Cardiac muscle cell (in vitro differentiated cells and primary cell): Measurements from ENCODE around the gene ALX3. TPM values are rescaled to one million over a fixed set of nuclear protein-coding genes. Genes with fewer than 3 reads are reported as not detected.

Experiments used
- DNase-seq, 2 donors: peaks; one replicate each; pipeline versions ENCODE4 v3.0.0 to v3.0.0-alpha.2; 2010 to 2017; ENCODE audit warnings: low read depth in 1 of 2, low spot score in 1 of 2
- H3K27ac ChIP-seq: fragments of 200-600 bp; sonication (generic); 2 replicates; pipeline ENCODE4 v1.5.1; 2016
- H3K27me3 ChIP-seq: fragments of 200-600 bp; sonication (generic); 2 replicates; pipeline ENCODE4 v1.6.0; 2016; ENCODE audit warnings: control low read depth
- H3K36me3 ChIP-seq: fragments of 200-600 bp; sonication (generic); 2 replicates; pipeline ENCODE4 v1.5.1; 2016; ENCODE audit warnings: control low read depth
- H3K4me1 ChIP-seq: fragments of 200-600 bp; sonication (generic); 2 replicates; pipeline ENCODE4 v1.8.1; 2017; ENCODE audit warnings: low read depth, mild to moderate bottlenecking, mixed run types
- H3K4me3 ChIP-seq: fragments of 200-600 bp; sonication (generic); 2 replicates; pipeline ENCODE4 v1.5.1; 2016; ENCODE audit warnings: mild to moderate bottlenecking
- H3K9me3 ChIP-seq: fragments of 200-600 bp; sonication (generic); 2 replicates; pipeline ENCODE4 v1.5.1; 2017; ENCODE audit warnings: low read depth, mild to moderate bottlenecking, control low read depth
- polyA plus RNA-seq: library from polyadenylated mRNA; unstranded; fragments of >200 nt; fragmentation: Nextera tagmentation; extraction: Ambion mirVana; gene quantifications from 2 replicates; pipeline ENCODE4 v1.2.1, GENCODE V29; 2016
- total RNA-seq: library from RNA; depleted of rRNA; stranded (reverse); fragments of >200 nt; gene quantifications from 2 replicates; pipeline ENCODE4 v1.2.3, GENCODE V29; 2016
- TF ChIP-seq, protein P1 (sequence below): IDR thresholded peaks from 2 replicates; pipeline ENCODE4 v1.5.1; 2012; ENCODE audit warnings: low read depth, mild to moderate bottlenecking, low read length

Gene ALX3
- total and polyA plus RNA-seq, 2 experiments from 2014 or later = 1.1 TPM; not detected in 1

DNA sequence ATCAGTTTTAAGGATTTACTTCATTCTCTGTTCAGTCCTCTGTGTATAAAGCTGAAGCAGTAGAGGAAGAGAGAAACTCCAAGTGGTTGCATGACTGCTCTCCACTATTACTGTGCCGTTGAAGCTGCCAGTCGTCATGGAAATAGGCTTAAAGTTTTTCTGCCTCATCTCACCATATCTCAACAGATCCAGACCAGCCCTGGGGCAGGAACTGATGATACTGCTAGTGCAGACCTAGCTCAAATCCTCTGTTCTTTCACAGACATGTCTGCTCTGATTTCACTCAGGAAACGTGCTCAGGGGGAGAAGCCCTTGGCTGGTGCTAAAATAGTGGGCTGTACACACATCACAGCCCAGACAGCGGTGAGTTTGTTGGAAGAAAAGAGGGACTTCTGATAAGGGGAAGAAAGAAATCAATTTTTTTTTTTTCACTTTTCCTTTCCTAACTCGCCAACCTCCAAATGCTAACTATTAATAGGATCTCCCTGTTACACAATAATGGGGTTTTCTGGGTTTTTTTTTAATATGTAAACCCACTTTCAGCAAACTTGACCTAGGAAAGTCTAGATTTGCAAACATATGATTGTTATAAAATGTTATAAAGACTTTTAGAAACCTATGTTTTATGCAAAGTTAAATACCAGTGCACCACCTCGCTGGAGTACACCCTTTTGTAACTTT lies 58.2 kb downstream of the ALX3 start:
- TF ChIP-seq, protein P1, sequence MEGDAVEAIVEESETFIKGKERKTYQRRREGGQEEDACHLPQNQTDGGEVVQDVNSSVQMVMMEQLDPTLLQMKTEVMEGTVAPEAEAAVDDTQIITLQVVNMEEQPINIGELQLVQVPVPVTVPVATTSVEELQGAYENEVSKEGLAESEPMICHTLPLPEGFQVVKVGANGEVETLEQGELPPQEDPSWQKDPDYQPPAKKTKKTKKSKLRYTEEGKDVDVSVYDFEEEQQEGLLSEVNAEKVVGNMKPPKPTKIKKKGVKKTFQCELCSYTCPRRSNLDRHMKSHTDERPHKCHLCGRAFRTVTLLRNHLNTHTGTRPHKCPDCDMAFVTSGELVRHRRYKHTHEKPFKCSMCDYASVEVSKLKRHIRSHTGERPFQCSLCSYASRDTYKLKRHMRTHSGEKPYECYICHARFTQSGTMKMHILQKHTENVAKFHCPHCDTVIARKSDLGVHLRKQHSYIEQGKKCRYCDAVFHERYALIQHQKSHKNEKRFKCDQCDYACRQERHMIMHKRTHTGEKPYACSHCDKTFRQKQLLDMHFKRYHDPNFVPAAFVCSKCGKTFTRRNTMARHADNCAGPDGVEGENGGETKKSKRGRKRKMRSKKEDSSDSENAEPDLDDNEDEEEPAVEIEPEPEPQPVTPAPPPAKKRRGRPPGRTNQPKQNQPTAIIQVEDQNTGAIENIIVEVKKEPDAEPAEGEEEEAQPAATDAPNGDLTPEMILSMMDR = no peak
- peaks cover 80% of the 10 kb centered on the region for H3K36me3 ChIP-seq
- H3K4me1 ChIP-seq = peaks cover 2% of the 10 kb centered on the region
- H3K9me3 ChIP-seq = no peaks in the 10 kb centered on the region
- H3K4me3 ChIP-seq = no peak overlapping the region
- DNase-seq = no peak
- H3K27ac ChIP-seq = no peak overlapping the region
- no peaks in the 10 kb centered on the region for H3K27me3 ChIP-seq

DNA sequence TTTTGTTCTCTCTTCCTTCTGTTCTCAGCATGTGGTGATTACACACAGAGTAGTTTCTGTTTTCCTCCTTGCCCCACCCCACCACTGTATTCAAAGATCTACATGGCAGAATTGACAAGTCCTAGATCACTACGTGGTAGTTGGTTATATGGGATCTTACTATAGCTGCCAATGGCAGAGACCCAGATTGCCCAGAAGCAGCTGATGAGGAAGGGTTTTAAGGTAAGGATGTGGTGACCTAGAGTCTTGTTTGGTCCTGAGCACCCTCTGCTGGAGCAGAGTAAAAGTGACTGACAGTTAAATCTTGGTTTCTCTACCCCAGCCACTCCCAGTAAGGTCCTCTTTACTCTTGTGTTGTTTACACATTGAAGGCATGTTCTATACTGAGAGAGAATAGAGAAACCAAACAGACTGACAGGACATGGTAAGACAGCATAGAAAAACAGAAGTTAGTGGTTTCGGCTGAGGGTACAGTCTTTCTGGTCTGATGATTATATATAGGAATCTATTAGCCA lies 58.9 kb downstream of the ALX3 start:
- DNase-seq = peak; percentile 39 to 77
- H3K27me3 ChIP-seq = no peaks in the 10 kb centered on the region
- no peak overlapping the region for H3K4me3 ChIP-seq
- H3K9me3 ChIP-seq = no peaks in the 10 kb centered on the region
- peaks cover 73% of the 10 kb centered on the region for H3K36me3 ChIP-seq
- TF ChIP-seq, protein P1 = peak; percentile 67
- no peak overlapping the region for H3K27ac ChIP-seq
- peaks cover 9% of the 10 kb centered on the region for H3K4me1 ChIP-seq

Other genes with a start within 250 kb of the ALX3 start
- 5.0 and 5.7 TPM in 2 replicates for gene CSF1, start 159.8 kb downstream of the ALX3 start, total RNA-seq
- gene CSF1, start 159.8 kb downstream of the ALX3 start, polyA plus RNA-seq = 4.9 and 6.6 TPM in 2 replicates
- gene AHCYL1, start 85.9 kb downstream of the ALX3 start, total RNA-seq = 34.2 and 49.0 TPM in 2 replicates
- 82.7 and 106 TPM in 2 replicates for gene AHCYL1, start 85.9 kb downstream of the ALX3 start, polyA plus RNA-seq
- gene STRIP1, start 36.0 kb downstream of the ALX3 start, total RNA-seq = 70.9 and 78.3 TPM in 2 replicates
- 40.2 and 57.8 TPM in 2 replicates for gene STRIP1, start 36.0 kb downstream of the ALX3 start, polyA plus RNA-seq
- gene UBL4B, start 41.8 kb upstream of the ALX3 start, total RNA-seq = 0.09 TPM in 1 of 2 replicates, not detected in the other
- not detected in 2 replicates for gene UBL4B, start 41.8 kb upstream of the ALX3 start, polyA plus RNA-seq
- gene SLC6A17, start 79.8 kb upstream of the ALX3 start, total RNA-seq = 0.06 and 0.14 TPM in 2 replicates
- not detected in 2 replicates for gene SLC6A17, start 79.8 kb upstream of the ALX3 start, polyA plus RNA-seq
- 3.7 and 11.8 TPM in 2 replicates for gene KCNC4, start 139.6 kb upstream of the ALX3 start, total RNA-seq
- gene KCNC4, start 139.6 kb upstream of the ALX3 start, polyA plus RNA-seq = 3.4 and 7.5 TPM in 2 replicates